Endothelial cell of umbilical vein (primary cell): Measurements from ENCODE around the gene PRKD1. TPM values are rescaled to one million over a fixed set of nuclear protein-coding genes. Genes with fewer than 3 reads are reported as not detected.

Experiments
- BruUV-seq: library from RNA; stranded (reverse); fragments of 400-500 nt; replicated peaks from 2 replicates; lab custom pipeline; 2021; lab: Mats Ljungman, UMichigan
- CTCF ChIA-PET: fragments of 300-600, 350-600 bp; sonication (Branson Sonifier 250); formaldehyde crosslinking; loops from one replicate; lab custom pipeline; 2021; ENCODE audit warnings: antibody characterized with exemption, inconsistent platforms; lab: Charles Lee
- POLR2A ChIA-PET: fragments of 300-600, 350-600 bp; sonication (Branson Sonifier 250); formaldehyde crosslinking; loops from one replicate; lab custom pipeline; 2021; ENCODE audit warnings: antibody characterized with exemption, inconsistent platforms; lab: Charles Lee
- DNase-seq: peaks from one replicate; pipeline ENCODE4 v3.0.0-alpha.2; 2011; ENCODE audit warnings: low read depth, low spot score
- FAIRE-seq: peaks from 2 replicates; lab custom pipeline; 2011; peaks lifted over from hg19 to GRCh38; lab: Jason Lieb, UNC
- H2AFZ ChIP-seq: 2 replicates; pipeline ENCODE4 v1.6.0; 2012; ENCODE audit warnings: low read depth, low read length, control low read depth, inconsistent platforms
- H3K27ac ChIP-seq: 2 replicates; pipeline ENCODE4 v1.5.1; 2011; ENCODE audit warnings: low read depth, mild to moderate bottlenecking, control low read depth, low read length, moderate library complexity; ENCODE audit not compliant: insufficient read depth
- H3K27me3 ChIP-seq, 2 experiments: 2 replicates each; pipeline versions ENCODE4 v1.6.0 to v1.6.1; 2011; ENCODE audit warnings: low read length in 2 of 2, mixed read lengths in 1 of 2; ENCODE audit not compliant: control insufficient read depth in 2 of 2, insufficient read depth in 2 of 2
- H3K36me3 ChIP-seq, 2 experiments: 2 replicates in 1 of 2; 3 replicates in 1 of 2; pipeline ENCODE4 v1.5.1; 2011; ENCODE audit warnings: low read length in 2 of 2, mild to moderate bottlenecking in 1 of 2, moderate library complexity in 1 of 2; ENCODE audit not compliant: control insufficient read depth in 2 of 2, insufficient read depth in 2 of 2; ENCODE audit errors: extremely low read depth in 1 of 2
- H3K4me1 ChIP-seq: 3 replicates; pipeline ENCODE4 v1.5.1; 2011; ENCODE audit warnings: mild to moderate bottlenecking, low read length; ENCODE audit not compliant: control insufficient read depth, insufficient read depth; ENCODE audit errors: extremely low read depth
- H3K4me2 ChIP-seq: 2 replicates; pipeline ENCODE4 v1.6.1; 2011; ENCODE audit warnings: low read length, control low read depth, mixed read lengths; ENCODE audit not compliant: insufficient read depth
- H3K4me3 ChIP-seq, 3 experiments: fragments of 200-600 bp in 1 of 3; sonication (generic), shearing (Covaris generic) in 1 of 3; replicated peaks in 1 of 3; 2 replicates each; pipeline ENCODE4 v1.5.1; 2011 to 2016; ENCODE audit warnings: control low read depth in 3 of 3, low read length in 3 of 3, mild to moderate bottlenecking in 2 of 3, inconsistent platforms in 1 of 3, low read depth in 1 of 3, moderate library complexity in 1 of 3; ENCODE audit not compliant: insufficient read depth in 1 of 3
- H3K79me2 ChIP-seq: 2 replicates; pipeline ENCODE4 v1.6.0; 2012; ENCODE audit warnings: low read length, inconsistent platforms; ENCODE audit not compliant: control insufficient read depth, insufficient read depth
- H3K9ac ChIP-seq: replicated peaks from 2 replicates; pipeline ENCODE3; 2011; ENCODE audit warnings: low read length, control low read depth; ENCODE audit not compliant: insufficient read depth; ENCODE audit errors: extremely low read depth
- H3K9me1 ChIP-seq: replicated peaks from 3 replicates; pipeline ENCODE4 v1.6.0; 2011; ENCODE audit warnings: mild to moderate bottlenecking, low read length; ENCODE audit not compliant: control insufficient read depth, insufficient read depth; ENCODE audit errors: extremely low read depth
- H3K9me3 ChIP-seq: replicated peaks from 2 replicates; pipeline ENCODE4 v1.5.1; 2012; ENCODE audit warnings: low read length, inconsistent platforms; ENCODE audit not compliant: control insufficient read depth, insufficient read depth
- H4K20me1 ChIP-seq: replicated peaks from 2 replicates; pipeline ENCODE3; 2011; ENCODE audit warnings: mild to moderate bottlenecking, low read length; ENCODE audit not compliant: control insufficient read depth, insufficient read depth; ENCODE audit errors: extremely low read depth
- CTCF ChIP-seq, 2 donors: IDR thresholded peaks; 1 replicate in 1 of 2; 2 replicates in 1 of 2; pipeline ENCODE4 v1.5.1; 2011; ENCODE audit warnings: low read length in 2 of 2, mild to moderate bottlenecking in 2 of 2, moderate library complexity in 2 of 2, control low read depth in 1 of 2, inconsistent platforms in 1 of 2, low read depth in 1 of 2; ENCODE audit not compliant: insufficient read depth in 1 of 2; ENCODE audit errors: extremely low read depth in 1 of 2
- EZH2 ChIP-seq: IDR thresholded peaks from 2 replicates; pipeline ENCODE4 v1.6.1; 2012; ENCODE audit warnings: borderline replicate concordance, low read depth, mild to moderate bottlenecking, moderate library complexity, low read length, inconsistent platforms; ENCODE audit not compliant: severe bottlenecking
- FOS ChIP-seq: IDR thresholded peaks from 2 replicates; pipeline ENCODE4 v1.6.1; 2011; ENCODE audit warnings: mild to moderate bottlenecking, low read length, moderate library complexity, borderline replicate concordance; ENCODE audit not compliant: insufficient read depth
- GATA2 ChIP-seq: IDR thresholded peaks from 2 replicates; pipeline ENCODE4 v1.7.0; 2011; ENCODE audit warnings: low read depth, mild to moderate bottlenecking, moderate library complexity, mixed read lengths, low read length; ENCODE audit not compliant: insufficient read length, insufficient read depth
- JUN ChIP-seq: IDR thresholded peaks from 2 replicates; pipeline ENCODE4 v1.6.1; 2011; ENCODE audit warnings: borderline replicate concordance, low read depth; ENCODE audit not compliant: insufficient read length, insufficient read depth
- MAX ChIP-seq: IDR thresholded peaks from 2 replicates; pipeline ENCODE4 v1.6.1; 2011; ENCODE audit not compliant: insufficient read depth, insufficient read length
- MYC ChIP-seq: IDR thresholded peaks from one replicate; pipeline ENCODE4 v1.6.1; 2011; ENCODE audit warnings: mild to moderate bottlenecking, low read depth, low read length
- POLR2A ChIP-seq: IDR thresholded peaks from 2 replicates; pipeline ENCODE4 v1.6.1; 2012; ENCODE audit warnings: low read depth, mild to moderate bottlenecking, control low read depth, low read length
- POLR2AphosphoS5 ChIP-seq: IDR thresholded peaks from 2 replicates; pipeline ENCODE4 v1.6.1; 2012; ENCODE audit warnings: low read depth, mild to moderate bottlenecking, control low read depth, low read length, moderate library complexity; ENCODE audit not compliant: insufficient read depth
- dilution Hi-C: fragments of 300-500 bp; cut with MboI; formaldehyde crosslinking; loops from one replicate; pipeline ENCODE4 v1.15.0; 2019; ENCODE audit warnings: low sequenced_read_pairs; ENCODE audit not compliant: extremely low pct_ligation_motif_present
- intact Hi-C: fragments of 100-400 bp; cut with micrococcal nuclease; formaldehyde crosslinking; loops from one replicate; pipeline ENCODE4 v1.10.0; 2022
- polyA plus RNA-seq, 4 experiments: library from polyadenylated mRNA; depleted of rRNA in 3 of 4; stranded (reverse) in 3 of 4; unstranded in 1 of 4; fragments of >200 nt; gene quantifications; 2 replicates each; pipeline versions ENCODE4 v1.2.1 to v1.2.3, GENCODE V29; 2011 to 2012; ENCODE audit warnings: missing spikeins in 1 of 4
- total RNA-seq: library from RNA; stranded (reverse); gene quantifications from 2 replicates; pipeline ENCODE4 v1.2.3, GENCODE V29; 2021

The PRKD1 gene
- total and polyA plus RNA-seq, 2 donors (not counting 3 experiments of a cell fraction or from before 2014, with no cell fraction given): 3.9 to 10.9 TPM

DNA sequence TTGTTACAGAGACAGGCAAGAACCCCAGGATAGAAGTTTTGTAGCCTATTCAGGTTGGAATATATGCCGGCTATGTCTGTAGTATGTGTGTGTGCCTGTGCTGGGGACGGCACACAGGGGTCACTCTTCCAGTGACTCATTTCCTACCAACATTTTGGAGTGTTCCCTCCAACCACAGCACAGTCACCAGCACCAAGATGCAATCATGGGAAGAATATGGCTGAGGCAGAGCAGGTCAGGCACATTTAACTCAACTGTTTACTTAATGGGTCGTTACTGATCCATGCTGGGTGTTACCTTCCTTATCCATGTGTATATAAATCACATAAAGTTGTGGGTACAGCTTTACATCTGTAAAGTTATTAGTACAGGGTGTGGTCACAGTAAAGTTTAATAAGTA is 178.3 kb downstream of the PRKD1 start:
- Histone ChIP-seq H3K79me2 (no peaks in the 10 kb centered on the region), H2AFZ (peak overlapping the region; percentile 20), H3K4me3 (no peak overlapping the region), H3K9ac (no peak overlapping the region), H3K27ac (no peak overlapping the region), H3K9me1 (no peaks in the 10 kb centered on the region), H3K4me2 (peak overlapping the region; percentile 41), H3K27me3 (no peaks in the 10 kb centered on the region), H3K4me1 (peaks cover 13% of the 10 kb centered on the region), H3K9me3 (no peaks in the 10 kb centered on the region), H3K36me3 (no peaks in the 10 kb centered on the region), H4K20me1 (no peaks in the 10 kb centered on the region)
- ChIA-PET POLR2A (no interaction called here), CTCF (no interaction called here)
- dilution Hi-C loops: no loop called here
- TF ChIP-seq POLR2AphosphoS5: peak; percentile 30
- peak; percentile 71 for TF ChIP-seq JUN
- TF ChIP-seq FOS: peak; percentile 59
- TF ChIP-seq MAX: no peak
- TF ChIP-seq EZH2: no peak
- TF ChIP-seq MYC: no peak
- no peak for TF ChIP-seq GATA2
- intact Hi-C loops: no loop called here
- BruUV-seq: no TSS peak
- DNase-seq: peak; percentile 46
- peak; percentile 4 for FAIRE-seq

DNA sequence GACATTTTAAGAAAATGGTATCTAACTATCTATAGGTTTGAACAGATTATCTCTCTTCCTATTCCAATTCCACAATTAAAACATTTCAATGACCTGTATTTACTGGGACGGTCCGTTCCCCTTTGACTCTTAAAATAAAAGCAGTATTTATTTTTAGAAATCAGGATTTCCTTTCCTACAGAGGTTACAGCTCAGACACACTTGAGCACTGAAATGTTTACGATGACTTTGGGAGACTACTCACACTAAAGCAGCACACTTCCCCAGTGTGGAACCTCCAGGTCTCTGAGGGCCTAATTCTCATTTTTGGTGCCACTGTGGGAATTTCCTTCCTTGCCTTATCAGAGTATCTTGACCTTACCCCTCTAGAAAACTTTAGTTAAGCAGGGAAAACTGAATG is 181.8 kb downstream of the PRKD1 start:
- intact Hi-C loops (no loop called here), dilution Hi-C loops (no loop called here)
- no peak overlapping the region for H3K9ac ChIP-seq
- TF ChIP-seq FOS (no peak), POLR2AphosphoS5 (no peak), JUN (no peak), MYC (no peak), EZH2 (no peak), POLR2A (no peak), MAX (no peak), CTCF (IDR thresholded peaks at IDR 0.05; ENCODE audit: extremely low read depth in 1 of 2, insufficient read depth in 1 of 2, low read depth in 1 of 2, low read length in 2 of 2) (no peak), GATA2 (no peak)
- H3K9me1 ChIP-seq: peaks cover 2% of the 10 kb centered on the region
- no peaks in the 10 kb centered on the region for H3K36me3 ChIP-seq
- H3K27ac ChIP-seq: no peak overlapping the region
- ChIA-PET POLR2A (no interaction called here), CTCF (interaction anchor here (1.0 kb wide), 1 partner anchor 9 kb away, joined by 3 read pairs; no protein-coding TSS in a partner anchor)
- no peak for FAIRE-seq
- no TSS peak for BruUV-seq
- H3K79me2 ChIP-seq: no peaks in the 10 kb centered on the region
- no peaks in the 10 kb centered on the region for H3K9me3 ChIP-seq
- no peak overlapping the region for H3K4me2 ChIP-seq
- H4K20me1 ChIP-seq: no peaks in the 10 kb centered on the region
- H2AFZ ChIP-seq: no peak overlapping the region
- H3K4me3 ChIP-seq: no peak overlapping the region
- no peaks in the 10 kb centered on the region for H3K27me3 ChIP-seq
- DNase-seq: peak; percentile 34
- H3K4me1 ChIP-seq: peaks cover 31% of the 10 kb centered on the region
